Bronchial epithelial cell (primary cell): Measurements from ENCODE around the gene FLYWCH1. TPM values are rescaled to one million over a fixed set of nuclear protein-coding genes. Genes with fewer than 3 reads are reported as not detected.
A peak's percentile ranks its signal among the peaks of the same experiment; 100 is the strongest.

Source experiments
- DNase-seq: peaks from one replicate; pipeline ENCODE4 v3.0.0-alpha.2; 2010; ENCODE audit warnings: low read depth
- FAIRE-seq: peaks from 2 replicates; lab custom pipeline; 2011; peaks lifted over from hg19 to GRCh38; lab: Jason Lieb, UNC
- H3K27me3 ChIP-seq: 2 replicates; pipeline ENCODE4 v1.5.1; 2011; ENCODE audit warnings: low read length; ENCODE audit not compliant: control insufficient read depth, insufficient read depth
- H3K36me3 ChIP-seq: 2 replicates; pipeline ENCODE4 v1.5.1; 2011; ENCODE audit warnings: low read length; ENCODE audit not compliant: control insufficient read depth, insufficient read depth
- H3K4me3 ChIP-seq: 2 replicates; pipeline ENCODE4 v1.5.1; 2011; ENCODE audit warnings: mild to moderate bottlenecking, low read depth, low read length, control low read depth
- total RNA-seq: library from RNA; depleted of rRNA; stranded (reverse); fragments of >200 nt; gene quantifications from 2 replicates; pipeline ENCODE4 v1.2.1, GENCODE V29; 2014
- TF ChIP-seq, protein P1 (sequence below): IDR thresholded peaks from 2 replicates; pipeline ENCODE4 v1.5.1; 2011; ENCODE audit warnings: mild to moderate bottlenecking, moderate library complexity, low read length, control low read depth, inconsistent platforms; ENCODE audit not compliant: insufficient read depth, severe bottlenecking

FLYWCH1 gene
- total RNA-seq, 1 donor from 2014 or later = 41.9 TPM

- H3K4me3 ChIP-seq = no peak overlapping the region
- H3K36me3 ChIP-seq = no peaks in the 10 kb centered on the region
- DNase-seq = no peak
- FAIRE-seq = no peak
- peaks cover 2% of the 10 kb centered on the region for H3K27me3 ChIP-seq
- TF ChIP-seq, protein P1, sequence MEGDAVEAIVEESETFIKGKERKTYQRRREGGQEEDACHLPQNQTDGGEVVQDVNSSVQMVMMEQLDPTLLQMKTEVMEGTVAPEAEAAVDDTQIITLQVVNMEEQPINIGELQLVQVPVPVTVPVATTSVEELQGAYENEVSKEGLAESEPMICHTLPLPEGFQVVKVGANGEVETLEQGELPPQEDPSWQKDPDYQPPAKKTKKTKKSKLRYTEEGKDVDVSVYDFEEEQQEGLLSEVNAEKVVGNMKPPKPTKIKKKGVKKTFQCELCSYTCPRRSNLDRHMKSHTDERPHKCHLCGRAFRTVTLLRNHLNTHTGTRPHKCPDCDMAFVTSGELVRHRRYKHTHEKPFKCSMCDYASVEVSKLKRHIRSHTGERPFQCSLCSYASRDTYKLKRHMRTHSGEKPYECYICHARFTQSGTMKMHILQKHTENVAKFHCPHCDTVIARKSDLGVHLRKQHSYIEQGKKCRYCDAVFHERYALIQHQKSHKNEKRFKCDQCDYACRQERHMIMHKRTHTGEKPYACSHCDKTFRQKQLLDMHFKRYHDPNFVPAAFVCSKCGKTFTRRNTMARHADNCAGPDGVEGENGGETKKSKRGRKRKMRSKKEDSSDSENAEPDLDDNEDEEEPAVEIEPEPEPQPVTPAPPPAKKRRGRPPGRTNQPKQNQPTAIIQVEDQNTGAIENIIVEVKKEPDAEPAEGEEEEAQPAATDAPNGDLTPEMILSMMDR = no peak
Observed at GRCh38 chr16:2982402-2982801, 70.7 kb downstream of the FLYWCH1 start.

DNA sequence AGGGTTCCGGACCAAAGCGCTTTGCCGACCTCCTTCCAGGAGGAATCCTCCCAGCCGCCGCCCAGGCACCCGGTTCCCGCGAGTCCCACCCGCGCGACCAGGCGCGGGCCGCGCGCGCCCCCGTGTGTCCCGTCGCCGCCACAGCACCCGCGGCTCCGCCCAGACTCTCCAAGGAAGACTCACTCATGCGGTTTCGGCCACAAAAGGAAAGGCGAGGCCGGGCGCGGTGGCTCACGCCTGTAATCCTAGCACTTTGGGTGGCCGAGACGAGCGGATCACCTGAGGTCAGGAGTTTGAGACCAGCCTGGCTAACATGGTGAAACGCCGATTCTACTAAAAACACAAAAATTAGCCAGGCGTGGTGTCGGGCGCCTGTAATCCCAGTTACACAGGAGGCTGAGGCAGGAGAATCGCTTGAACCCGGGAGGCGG lies 72.0 kb downstream of the FLYWCH1 start:
- Histone ChIP-seq H3K4me3 (peak overlapping the region; percentile 18), H3K27me3 (peaks cover 2% of the 10 kb centered on the region), H3K36me3 (no peaks in the 10 kb centered on the region)
- DNase-seq (peak; percentile 67), FAIRE-seq (no peak)
- TF ChIP-seq, protein P1 = peak; percentile 81

DNA sequence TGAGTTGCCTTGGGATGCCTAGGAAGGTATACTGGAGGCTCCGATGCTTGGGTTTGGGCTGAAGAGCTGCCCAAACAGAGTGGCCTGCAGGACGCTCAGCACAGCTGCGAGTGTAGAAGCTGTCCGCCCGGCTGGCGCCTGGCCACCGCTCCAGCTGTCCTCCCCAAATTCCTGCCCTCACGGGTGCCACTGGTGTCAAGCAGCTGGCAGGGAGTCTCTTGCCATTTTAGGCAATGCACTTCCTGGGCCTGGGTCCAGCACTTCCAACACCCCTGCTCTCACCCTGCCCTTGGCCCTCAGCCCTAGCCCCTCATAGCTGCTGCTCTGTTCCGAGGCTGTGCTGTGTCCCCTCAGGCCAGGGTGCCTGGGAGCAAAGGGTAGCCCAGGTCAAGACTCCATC lies 73.7 kb downstream of the FLYWCH1 start:
- Histone ChIP-seq H3K36me3 (no peaks in the 10 kb centered on the region), H3K4me3 (no peak overlapping the region), H3K27me3 (peaks cover 7% of the 10 kb centered on the region)
- DNase-seq = no peak
- TF ChIP-seq, protein P1 = no peak
- no peak for FAIRE-seq

DNA sequence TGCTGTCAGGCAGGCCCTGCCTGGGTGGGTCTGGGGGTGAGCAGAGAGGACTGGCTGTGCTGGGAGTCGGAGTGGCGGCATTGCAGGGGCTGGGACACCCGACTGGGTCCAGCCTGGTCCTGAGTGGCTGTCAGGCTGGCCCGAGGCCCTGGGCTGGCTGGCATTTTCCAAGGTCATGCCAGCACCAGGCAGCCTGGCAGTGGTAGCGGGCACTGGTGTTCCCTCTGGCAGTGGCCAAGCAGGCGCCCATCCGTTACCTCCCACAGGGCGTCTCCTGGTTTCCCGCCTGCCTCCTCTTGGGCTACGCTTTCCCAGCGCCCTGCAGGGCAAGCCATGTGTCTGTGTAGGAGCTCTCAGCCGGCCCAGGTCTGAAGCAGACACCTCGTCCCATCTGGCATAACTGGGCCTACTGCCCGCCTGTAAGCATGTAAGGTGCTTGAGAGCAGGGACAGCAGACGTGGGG lies 74.2 kb downstream of the FLYWCH1 start:
- TF ChIP-seq, protein P1 = no peak
- no peak overlapping the region for H3K4me3 ChIP-seq
- H3K27me3 ChIP-seq = peaks cover 7% of the 10 kb centered on the region
- FAIRE-seq = no peak
- no peak for DNase-seq
- H3K36me3 ChIP-seq = no peaks in the 10 kb centered on the region

DNA sequence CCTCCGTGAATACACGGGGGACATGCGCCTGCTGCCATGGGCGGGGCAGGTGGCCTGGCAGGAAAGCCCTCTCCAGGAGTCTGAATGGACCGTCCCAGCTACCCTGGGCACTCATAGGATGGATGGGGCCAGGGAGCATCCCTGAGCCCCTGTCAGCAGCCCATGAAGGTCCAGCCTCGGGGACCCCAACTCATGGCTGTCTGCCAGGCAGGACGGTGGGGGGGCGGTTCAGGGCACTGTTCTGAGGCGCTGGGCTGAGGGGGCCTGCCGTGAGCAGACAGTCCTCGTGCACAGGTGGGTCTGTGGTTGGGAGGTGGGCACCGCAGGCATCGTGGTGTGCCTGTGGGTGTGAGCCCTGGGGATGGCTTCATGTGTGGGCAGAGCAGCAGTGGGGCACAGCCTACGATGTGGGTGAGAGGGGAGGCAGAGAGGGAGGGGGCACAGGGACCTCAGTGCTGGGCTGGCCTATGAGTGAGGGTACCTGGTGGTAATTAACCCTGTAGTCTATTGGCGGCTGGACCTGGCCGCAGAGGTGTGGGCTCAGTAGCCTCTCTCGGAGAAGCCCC lies 75.0 kb downstream of the FLYWCH1 start:
- no peak for DNase-seq
- no peak for FAIRE-seq
- Histone ChIP-seq H3K27me3 (peaks cover 7% of the 10 kb centered on the region), H3K36me3 (no peaks in the 10 kb centered on the region), H3K4me3 (no peak overlapping the region)
- TF ChIP-seq, protein P1 = no peak

DNA sequence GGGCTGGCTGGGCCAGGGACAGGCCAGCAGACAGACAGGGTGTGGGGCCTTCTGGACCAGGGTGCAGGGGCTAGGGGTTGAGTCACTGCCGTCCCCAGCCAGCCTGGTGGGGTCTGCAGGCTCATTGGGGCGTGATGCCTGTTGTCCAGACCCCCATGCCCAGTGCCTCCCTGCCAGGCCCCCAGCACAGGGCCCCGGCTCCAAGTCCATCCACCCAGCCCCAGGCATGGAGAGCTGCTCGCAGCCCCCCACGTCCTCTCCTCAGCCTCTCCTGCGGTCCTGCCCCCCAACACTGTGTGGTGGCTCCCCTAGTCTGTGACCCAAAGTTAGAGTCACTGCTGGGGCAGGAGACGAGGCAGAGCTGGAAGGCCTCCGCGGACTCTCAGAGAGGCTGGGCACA lies 75.6 kb downstream of the FLYWCH1 start:
- DNase-seq (no peak), FAIRE-seq (no peak)
- Histone ChIP-seq H3K27me3 (peaks cover 7% of the 10 kb centered on the region), H3K4me3 (no peak overlapping the region), H3K36me3 (no peaks in the 10 kb centered on the region)
- TF ChIP-seq, protein P1 = no peak
